A549 (cell line): ENCODE measurements around the gene LOXL1.

ENCODE experiments used
- BHLHE40 ChIP-seq: IDR thresholded peaks from 2 replicates; pipeline ENCODE4 v1.6.1; 2012; ENCODE audit warnings: low read depth, low read length, inconsistent platforms
- CTCF ChIP-seq: fragments of >200 bp; sonication (Bioruptor Twin); formaldehyde crosslinking; IDR thresholded peaks from 3 replicates; pipeline ENCODE4 v1.5.1; 2016
- E2F6 ChIP-seq: IDR thresholded peaks from 2 replicates; pipeline ENCODE4 v1.6.1; 2012; ENCODE audit warnings: low read depth, borderline replicate concordance
- ESRRA ChIP-seq: fragments of 150-350 bp; IDR thresholded peaks from 2 replicates; pipeline ENCODE4 v1.6.1; 2014; ENCODE audit warnings: mild to moderate bottlenecking, low read length, borderline replicate concordance
- KDM1A ChIP-seq: fragments of 200-600 bp; sonication (generic); IDR thresholded peaks from 2 replicates; pipeline ENCODE4 v1.6.1; 2016; ENCODE audit warnings: low read depth, mild to moderate bottlenecking
- MAFK ChIP-seq: fragments of 450-650 bp; IDR thresholded peaks from 2 replicates; pipeline ENCODE4 v1.6.1; 2014; ENCODE audit not compliant: partially characterized antibody
- MYC ChIP-seq: IDR thresholded peaks from 2 replicates; pipeline ENCODE4 v1.6.1; 2012; ENCODE audit warnings: mild to moderate bottlenecking, inconsistent platforms, low read length, improper control_type of control experiment, borderline replicate concordance
- PHF8 ChIP-seq: fragments of 200-600 bp; sonication (generic); IDR thresholded peaks from 2 replicates; pipeline ENCODE4 v1.6.1; 2016; ENCODE audit warnings: low read depth, mild to moderate bottlenecking, antibody characterized with exemption, moderate library complexity, borderline replicate concordance
- POLR2A ChIP-seq: IDR thresholded peaks from 2 replicates; pipeline ENCODE4 v1.6.1; 2012; ENCODE audit warnings: mild to moderate bottlenecking, low read length
- RCOR1 ChIP-seq: fragments of 150-350 bp; IDR thresholded peaks from 2 replicates; pipeline ENCODE4 v1.6.1; 2014; ENCODE audit warnings: antibody characterized with exemption, low read length, low read depth
- REST ChIP-seq: fragments of 200-600 bp; sonication (generic); IDR thresholded peaks from 2 replicates; pipeline ENCODE4 v1.6.1; 2016; ENCODE audit warnings: antibody characterized with exemption, mild to moderate bottlenecking, moderate library complexity
- SMC3 ChIP-seq: fragments of >200 bp; sonication (Bioruptor Twin); formaldehyde crosslinking; IDR thresholded peaks from 3 replicates; pipeline ENCODE4 v1.6.1; 2018; ENCODE audit warnings: inconsistent platforms

GRCh38 chr15:73936588-73937290 lies 10.5 kb downstream of the LOXL1 start:
- no peak for TF ChIP-seq CTCF
- no peak for TF ChIP-seq SMC3
- no peak for TF ChIP-seq ESRRA
- TF ChIP-seq MYC: no peak
- no peak for TF ChIP-seq KDM1A
- TF ChIP-seq RCOR1: no peak
- TF ChIP-seq POLR2A: no peak
- TF ChIP-seq BHLHE40: no peak
- TF ChIP-seq PHF8: no peak
- no peak for TF ChIP-seq REST
- no peak for TF ChIP-seq MAFK
- no peak for TF ChIP-seq E2F6
